HL-60 (cell line): ENCODE data around the gene GVQW3.

Experiments
- DNase-seq, 2 experiments: peaks; one replicate each; pipeline ENCODE4 v3.0.0-alpha.2; 2010 to 2020; ENCODE audit warnings: low read depth in 1 of 2, low spot score in 1 of 2
- H3K27ac ChIP-seq: fragments of 250-450 bp; sonication (Bioruptor Pico); replicated peaks from 2 replicates; pipeline ENCODE4 v1.5.1; 2020; ENCODE audit warnings: mild to moderate bottlenecking, moderate library complexity
- H3K27me3 ChIP-seq: fragments of 250-450 bp; sonication (Bioruptor Pico); 2 replicates; pipeline ENCODE4 v1.5.1; 2021; ENCODE audit warnings: mild to moderate bottlenecking, moderate library complexity; ENCODE audit not compliant: insufficient read depth, poor library complexity, severe bottlenecking
- H3K4me3 ChIP-seq: replicated peaks from 2 replicates; pipeline ENCODE4 v1.5.1; 2011; ENCODE audit warnings: mild to moderate bottlenecking, control low read depth, low read length; ENCODE audit not compliant: insufficient read depth
- GABPA ChIP-seq: IDR thresholded peaks from 2 replicates; pipeline ENCODE4 v1.6.1; 2012; ENCODE audit warnings: low read depth
- POLR2AphosphoS5 ChIP-seq: IDR thresholded peaks from 2 replicates; pipeline ENCODE4 v1.6.1; 2012; ENCODE audit warnings: low read depth
- SPI1 ChIP-seq: IDR thresholded peaks from 2 replicates; pipeline ENCODE4 v1.6.1; 2012; ENCODE audit warnings: low read depth, mild to moderate bottlenecking, borderline replicate concordance
- TF ChIP-seq, protein P1 (sequence below): IDR thresholded peaks from 2 replicates; pipeline ENCODE4 v1.6.1; 2012; ENCODE audit warnings: low read depth; ENCODE audit not compliant: insufficient replicate concordance
- TF ChIP-seq, protein P2 (sequence below): IDR thresholded peaks from one replicate; pipeline ENCODE4 v1.5.1; 2011; ENCODE audit warnings: low read length, control low read depth, inconsistent platforms; ENCODE audit not compliant: insufficient read depth

Gene GVQW3

GRCh38 chr11:76436020-76436419, 54.9 kb downstream of the GVQW3 start:
- no peak for TF ChIP-seq POLR2AphosphoS5
- TF ChIP-seq, protein P1, sequence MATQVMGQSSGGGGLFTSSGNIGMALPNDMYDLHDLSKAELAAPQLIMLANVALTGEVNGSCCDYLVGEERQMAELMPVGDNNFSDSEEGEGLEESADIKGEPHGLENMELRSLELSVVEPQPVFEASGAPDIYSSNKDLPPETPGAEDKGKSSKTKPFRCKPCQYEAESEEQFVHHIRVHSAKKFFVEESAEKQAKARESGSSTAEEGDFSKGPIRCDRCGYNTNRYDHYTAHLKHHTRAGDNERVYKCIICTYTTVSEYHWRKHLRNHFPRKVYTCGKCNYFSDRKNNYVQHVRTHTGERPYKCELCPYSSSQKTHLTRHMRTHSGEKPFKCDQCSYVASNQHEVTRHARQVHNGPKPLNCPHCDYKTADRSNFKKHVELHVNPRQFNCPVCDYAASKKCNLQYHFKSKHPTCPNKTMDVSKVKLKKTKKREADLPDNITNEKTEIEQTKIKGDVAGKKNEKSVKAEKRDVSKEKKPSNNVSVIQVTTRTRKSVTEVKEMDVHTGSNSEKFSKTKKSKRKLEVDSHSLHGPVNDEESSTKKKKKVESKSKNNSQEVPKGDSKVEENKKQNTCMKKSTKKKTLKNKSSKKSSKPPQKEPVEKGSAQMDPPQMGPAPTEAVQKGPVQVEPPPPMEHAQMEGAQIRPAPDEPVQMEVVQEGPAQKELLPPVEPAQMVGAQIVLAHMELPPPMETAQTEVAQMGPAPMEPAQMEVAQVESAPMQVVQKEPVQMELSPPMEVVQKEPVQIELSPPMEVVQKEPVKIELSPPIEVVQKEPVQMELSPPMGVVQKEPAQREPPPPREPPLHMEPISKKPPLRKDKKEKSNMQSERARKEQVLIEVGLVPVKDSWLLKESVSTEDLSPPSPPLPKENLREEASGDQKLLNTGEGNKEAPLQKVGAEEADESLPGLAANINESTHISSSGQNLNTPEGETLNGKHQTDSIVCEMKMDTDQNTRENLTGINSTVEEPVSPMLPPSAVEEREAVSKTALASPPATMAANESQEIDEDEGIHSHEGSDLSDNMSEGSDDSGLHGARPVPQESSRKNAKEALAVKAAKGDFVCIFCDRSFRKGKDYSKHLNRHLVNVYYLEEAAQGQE: no peak
- TF ChIP-seq SPI1: no peak
- no peaks in the 10 kb centered on the region for H3K27me3 ChIP-seq
- H3K4me3 ChIP-seq: no peak overlapping the region
- no peak overlapping the region for H3K27ac ChIP-seq
- DNase-seq: no peak

DNA sequence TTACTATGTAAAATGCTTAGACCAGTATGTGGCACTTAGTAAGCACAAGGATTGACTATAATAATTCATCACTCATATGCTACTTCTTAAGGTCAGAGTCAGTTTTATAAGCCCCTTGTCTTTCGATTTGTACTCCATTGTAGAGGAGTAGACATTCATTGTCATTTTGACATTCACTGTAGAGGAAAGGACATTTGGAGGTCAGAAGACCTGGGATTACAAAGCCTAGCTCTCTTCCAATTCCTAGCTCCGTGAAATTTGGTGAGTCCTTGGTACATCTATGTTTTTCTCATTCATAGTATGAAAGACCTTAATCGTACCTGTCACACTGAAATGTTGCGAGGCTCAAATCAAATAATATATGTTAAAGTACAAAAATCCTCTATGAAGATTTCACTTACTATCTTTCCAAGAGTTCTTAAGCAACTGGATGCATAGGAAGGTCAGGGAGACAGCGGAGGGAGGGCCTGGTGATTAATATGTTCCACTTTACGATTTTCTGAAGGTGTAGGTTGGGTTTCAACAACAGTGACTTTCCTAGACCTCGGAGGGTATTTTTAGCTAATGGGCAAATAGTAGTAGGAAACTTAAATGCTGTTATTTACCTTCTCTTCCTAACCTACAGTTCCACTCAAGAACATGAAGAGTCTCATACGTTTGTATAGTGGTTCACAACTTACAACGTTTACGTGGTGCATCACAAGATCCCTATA, 62.3 kb downstream of the GVQW3 start:
- DNase-seq: peak in 1 of 2 experiments; percentile 23
- Histone ChIP-seq H3K4me3 (peak overlapping the region; percentile 100), H3K27me3 (no peaks in the 10 kb centered on the region), H3K27ac (peak overlapping the region; percentile 90)
- TF ChIP-seq, protein P2, sequence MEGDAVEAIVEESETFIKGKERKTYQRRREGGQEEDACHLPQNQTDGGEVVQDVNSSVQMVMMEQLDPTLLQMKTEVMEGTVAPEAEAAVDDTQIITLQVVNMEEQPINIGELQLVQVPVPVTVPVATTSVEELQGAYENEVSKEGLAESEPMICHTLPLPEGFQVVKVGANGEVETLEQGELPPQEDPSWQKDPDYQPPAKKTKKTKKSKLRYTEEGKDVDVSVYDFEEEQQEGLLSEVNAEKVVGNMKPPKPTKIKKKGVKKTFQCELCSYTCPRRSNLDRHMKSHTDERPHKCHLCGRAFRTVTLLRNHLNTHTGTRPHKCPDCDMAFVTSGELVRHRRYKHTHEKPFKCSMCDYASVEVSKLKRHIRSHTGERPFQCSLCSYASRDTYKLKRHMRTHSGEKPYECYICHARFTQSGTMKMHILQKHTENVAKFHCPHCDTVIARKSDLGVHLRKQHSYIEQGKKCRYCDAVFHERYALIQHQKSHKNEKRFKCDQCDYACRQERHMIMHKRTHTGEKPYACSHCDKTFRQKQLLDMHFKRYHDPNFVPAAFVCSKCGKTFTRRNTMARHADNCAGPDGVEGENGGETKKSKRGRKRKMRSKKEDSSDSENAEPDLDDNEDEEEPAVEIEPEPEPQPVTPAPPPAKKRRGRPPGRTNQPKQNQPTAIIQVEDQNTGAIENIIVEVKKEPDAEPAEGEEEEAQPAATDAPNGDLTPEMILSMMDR: no peak
- no peak for TF ChIP-seq GABPA
- TF ChIP-seq, protein P1: no peak
- TF ChIP-seq SPI1: no peak
- no peak for TF ChIP-seq POLR2AphosphoS5

DNA sequence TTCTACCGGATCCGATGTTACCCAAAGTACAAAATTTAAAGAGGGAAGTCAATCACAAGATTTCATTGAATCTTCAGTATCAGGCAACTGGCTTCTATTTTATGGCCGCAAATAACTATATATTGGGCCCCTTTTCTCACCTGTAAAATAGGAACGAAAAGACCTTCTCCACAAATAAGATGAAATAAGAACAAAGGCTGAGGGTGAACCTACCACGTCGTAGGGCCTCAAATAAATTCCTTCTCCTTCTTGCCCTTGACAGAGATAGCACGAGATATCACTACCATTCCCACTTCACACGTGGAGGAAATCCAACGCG, 62.9 kb downstream of the GVQW3 start:
- no peak for TF ChIP-seq POLR2AphosphoS5
- TF ChIP-seq, protein P1: no peak
- no peak for TF ChIP-seq GABPA
- TF ChIP-seq SPI1: no peak; the same call in 1 of the 2 replicates
- TF ChIP-seq, protein P2: no peak
- no peaks in the 10 kb centered on the region for H3K27me3 ChIP-seq
- DNase-seq: no peak
- peak overlapping the region; percentile 90 for H3K27ac ChIP-seq
- H3K4me3 ChIP-seq: peak overlapping the region; percentile 100
